ENCODE results near the gene GTF2A2. TPM values are rescaled to one million over a fixed set of nuclear protein-coding genes. Genes with fewer than 3 reads are reported as not detected.

Gene GTF2A2
- total and polyA plus RNA-seq, 10 of the 15 experiments (the other 5 are each of a cell fraction or from before 2014, with no cell fraction given): 89.2 to 565 (median 137) TPM

DNA sequence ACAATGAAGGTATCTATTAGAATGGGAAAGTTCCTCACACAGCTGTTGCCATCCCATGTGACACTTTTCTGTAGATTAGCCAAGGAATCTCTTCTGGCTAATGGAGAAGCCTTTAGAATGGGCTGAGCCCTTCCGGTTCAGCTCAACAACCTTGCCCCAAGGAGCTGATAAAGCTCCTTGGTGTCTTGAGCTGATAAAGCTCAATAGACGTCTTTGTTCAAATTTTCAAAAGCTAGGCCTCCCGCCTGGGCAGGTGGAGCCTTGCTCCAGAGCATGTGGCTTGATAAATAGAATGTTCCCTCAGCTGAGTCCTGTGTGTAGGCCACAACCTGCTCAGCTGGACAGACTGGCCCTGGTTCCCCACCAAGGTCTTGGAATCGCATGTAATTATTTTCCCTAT lies 39.0 kb upstream of the GTF2A2 start:
- H3K27me3 ChIP-seq (replicated peaks in 1 of 2; ENCODE audit: control insufficient read depth in 2 of 2, insufficient read depth in 2 of 2, low read length in 1 of 2): no peaks in the 10 kb centered on the region
- ChIA-PET CTCF (interaction anchor here (0.8 to 1.3 kb wide), 2 partner anchors 20 to 632 kb away, joined by 3 to 5 read pairs; no protein-coding TSS in a partner anchor), SMC1A (ENCODE audit: uncharacterized antibody, unreplicated experiment) (no interaction called here), RAD21 (ENCODE audit: unreplicated experiment) (no interaction called here), POLR2A (no interaction called here)
- BruUV-seq (replicated peaks): no TSS peak
- in situ Hi-C loops (cut with MboI) (no loop called here), intact Hi-C loops (cut with micrococcal nuclease; ENCODE audit: unreplicated experiment) (loop anchor here (10.0 kb wide), 2 partner anchors 488 to 628 kb away; no protein-coding TSS in a partner anchor)
- ATAC-seq (no peak), DNase-seq (ENCODE audit: low read depth, low spot score) (no peak), FAIRE-seq (no peak)
- H3K4me1 ChIP-seq (ENCODE audit: control insufficient read depth, insufficient read depth, low read length): no peaks in the 10 kb centered on the region
- no peaks in the 10 kb centered on the region for H3K79me2 ChIP-seq (ENCODE audit: control insufficient read depth, insufficient read depth, low read length)
- H3K27ac ChIP-seq (ENCODE audit: control insufficient read depth, insufficient read depth): no peak overlapping the region
- no peak overlapping the region for H3K4me2 ChIP-seq (ENCODE audit: control insufficient read depth, insufficient read depth)
- no peaks in the 10 kb centered on the region for H3K9me3 ChIP-seq (replicated peaks; ENCODE audit: control insufficient read depth, insufficient read depth, low read length)
- no peaks in the 10 kb centered on the region for H3K36me3 ChIP-seq (ENCODE audit: control insufficient read depth in 2 of 2, insufficient read depth in 2 of 2, low read length in 1 of 2)
- no peaks in the 10 kb centered on the region for H4K20me1 ChIP-seq (ENCODE audit: control insufficient read depth, insufficient read depth)
- no peak overlapping the region for H3K9ac ChIP-seq (ENCODE audit: control insufficient read depth, insufficient read depth, low read length)
- TF ChIP-seq, protein P1, sequence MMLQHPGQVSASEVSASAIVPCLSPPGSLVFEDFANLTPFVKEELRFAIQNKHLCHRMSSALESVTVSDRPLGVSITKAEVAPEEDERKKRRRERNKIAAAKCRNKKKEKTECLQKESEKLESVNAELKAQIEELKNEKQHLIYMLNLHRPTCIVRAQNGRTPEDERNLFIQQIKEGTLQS (IDR thresholded peaks at IDR 0.05; ENCODE audit: borderline replicate concordance, extremely low read depth, low read depth, low read length): no peak
- TF ChIP-seq, protein P2, sequence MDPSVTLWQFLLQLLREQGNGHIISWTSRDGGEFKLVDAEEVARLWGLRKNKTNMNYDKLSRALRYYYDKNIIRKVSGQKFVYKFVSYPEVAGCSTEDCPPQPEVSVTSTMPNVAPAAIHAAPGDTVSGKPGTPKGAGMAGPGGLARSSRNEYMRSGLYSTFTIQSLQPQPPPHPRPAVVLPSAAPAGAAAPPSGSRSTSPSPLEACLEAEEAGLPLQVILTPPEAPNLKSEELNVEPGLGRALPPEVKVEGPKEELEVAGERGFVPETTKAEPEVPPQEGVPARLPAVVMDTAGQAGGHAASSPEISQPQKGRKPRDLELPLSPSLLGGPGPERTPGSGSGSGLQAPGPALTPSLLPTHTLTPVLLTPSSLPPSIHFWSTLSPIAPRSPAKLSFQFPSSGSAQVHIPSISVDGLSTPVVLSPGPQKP (IDR thresholded peaks at IDR 0.05; ENCODE audit: low read depth, low read length): no peak
- TF ChIP-seq ZNF24 (IDR thresholded peaks at IDR 0.05) (no peak), YBX1 (IDR thresholded peaks at IDR 0.05) (no peak), MYC (IDR thresholded peaks at IDR 0.05; ENCODE audit: insufficient read depth, insufficient read length, insufficient replicate concordance, low read length, severe bottlenecking) (no peak), YY1 (IDR thresholded peaks at IDR 0.05; ENCODE audit: low read depth, low read length) (no peak), ESRRA (IDR thresholded peaks at IDR 0.05; ENCODE audit: low read length) (no peak), TARDBP (IDR thresholded peaks at IDR 0.05; ENCODE audit: borderline replicate concordance) (no peak), ETV6 (conservative IDR thresholded peaks at IDR 0.05 in 1 of 2, IDR thresholded peaks at IDR 0.05 in 1 of 2; ENCODE audit: borderline replicate concordance in 1 of 2, low read depth in 1 of 2) (no peak), SP1 (IDR thresholded peaks at IDR 0.05; ENCODE audit: low read depth, low read length) (no peak), ZZZ3 (IDR thresholded peaks at IDR 0.05; ENCODE audit: control insufficient read depth, insufficient read length, low read depth) (no peak), ZSCAN29 (IDR thresholded peaks at IDR 0.05) (no peak)
- TF ChIP-seq, protein P3, sequence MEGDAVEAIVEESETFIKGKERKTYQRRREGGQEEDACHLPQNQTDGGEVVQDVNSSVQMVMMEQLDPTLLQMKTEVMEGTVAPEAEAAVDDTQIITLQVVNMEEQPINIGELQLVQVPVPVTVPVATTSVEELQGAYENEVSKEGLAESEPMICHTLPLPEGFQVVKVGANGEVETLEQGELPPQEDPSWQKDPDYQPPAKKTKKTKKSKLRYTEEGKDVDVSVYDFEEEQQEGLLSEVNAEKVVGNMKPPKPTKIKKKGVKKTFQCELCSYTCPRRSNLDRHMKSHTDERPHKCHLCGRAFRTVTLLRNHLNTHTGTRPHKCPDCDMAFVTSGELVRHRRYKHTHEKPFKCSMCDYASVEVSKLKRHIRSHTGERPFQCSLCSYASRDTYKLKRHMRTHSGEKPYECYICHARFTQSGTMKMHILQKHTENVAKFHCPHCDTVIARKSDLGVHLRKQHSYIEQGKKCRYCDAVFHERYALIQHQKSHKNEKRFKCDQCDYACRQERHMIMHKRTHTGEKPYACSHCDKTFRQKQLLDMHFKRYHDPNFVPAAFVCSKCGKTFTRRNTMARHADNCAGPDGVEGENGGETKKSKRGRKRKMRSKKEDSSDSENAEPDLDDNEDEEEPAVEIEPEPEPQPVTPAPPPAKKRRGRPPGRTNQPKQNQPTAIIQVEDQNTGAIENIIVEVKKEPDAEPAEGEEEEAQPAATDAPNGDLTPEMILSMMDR (IDR thresholded peaks at IDR 0.05 in 2 of 3, conservative IDR thresholded peaks at IDR 0.05 in 1 of 3; ENCODE audit: control insufficient read depth in 2 of 3, extremely low read depth in 1 of 3, insufficient read depth in 1 of 3, low read depth in 3 of 3, low read length in 3 of 3): no peak
- TF ChIP-seq, protein P4, sequence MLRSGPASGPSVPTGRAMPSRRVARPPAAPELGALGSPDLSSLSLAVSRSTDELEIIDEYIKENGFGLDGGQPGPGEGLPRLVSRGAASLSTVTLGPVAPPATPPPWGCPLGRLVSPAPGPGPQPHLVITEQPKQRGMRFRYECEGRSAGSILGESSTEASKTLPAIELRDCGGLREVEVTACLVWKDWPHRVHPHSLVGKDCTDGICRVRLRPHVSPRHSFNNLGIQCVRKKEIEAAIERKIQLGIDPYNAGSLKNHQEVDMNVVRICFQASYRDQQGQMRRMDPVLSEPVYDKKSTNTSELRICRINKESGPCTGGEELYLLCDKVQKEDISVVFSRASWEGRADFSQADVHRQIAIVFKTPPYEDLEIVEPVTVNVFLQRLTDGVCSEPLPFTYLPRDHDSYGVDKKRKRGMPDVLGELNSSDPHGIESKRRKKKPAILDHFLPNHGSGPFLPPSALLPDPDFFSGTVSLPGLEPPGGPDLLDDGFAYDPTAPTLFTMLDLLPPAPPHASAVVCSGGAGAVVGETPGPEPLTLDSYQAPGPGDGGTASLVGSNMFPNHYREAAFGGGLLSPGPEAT (IDR thresholded peaks at IDR 0.05; ENCODE audit: low read depth): no peak
- H2AFZ ChIP-seq (ENCODE audit: control insufficient read depth, low read depth, low read length): no peak overlapping the region
- WGBS (ENCODE audit: insufficient coverage, insufficient replicate concordance, low lambda C conversion rate, missing lambda C conversion rate): 48% methylated on average over 4 of the region's 4 CpGs
- no peak overlapping the region for H3K4me3 ChIP-seq
